ENCODE results near the gene DUSP3.

- TF ChIP-seq, protein P1, sequence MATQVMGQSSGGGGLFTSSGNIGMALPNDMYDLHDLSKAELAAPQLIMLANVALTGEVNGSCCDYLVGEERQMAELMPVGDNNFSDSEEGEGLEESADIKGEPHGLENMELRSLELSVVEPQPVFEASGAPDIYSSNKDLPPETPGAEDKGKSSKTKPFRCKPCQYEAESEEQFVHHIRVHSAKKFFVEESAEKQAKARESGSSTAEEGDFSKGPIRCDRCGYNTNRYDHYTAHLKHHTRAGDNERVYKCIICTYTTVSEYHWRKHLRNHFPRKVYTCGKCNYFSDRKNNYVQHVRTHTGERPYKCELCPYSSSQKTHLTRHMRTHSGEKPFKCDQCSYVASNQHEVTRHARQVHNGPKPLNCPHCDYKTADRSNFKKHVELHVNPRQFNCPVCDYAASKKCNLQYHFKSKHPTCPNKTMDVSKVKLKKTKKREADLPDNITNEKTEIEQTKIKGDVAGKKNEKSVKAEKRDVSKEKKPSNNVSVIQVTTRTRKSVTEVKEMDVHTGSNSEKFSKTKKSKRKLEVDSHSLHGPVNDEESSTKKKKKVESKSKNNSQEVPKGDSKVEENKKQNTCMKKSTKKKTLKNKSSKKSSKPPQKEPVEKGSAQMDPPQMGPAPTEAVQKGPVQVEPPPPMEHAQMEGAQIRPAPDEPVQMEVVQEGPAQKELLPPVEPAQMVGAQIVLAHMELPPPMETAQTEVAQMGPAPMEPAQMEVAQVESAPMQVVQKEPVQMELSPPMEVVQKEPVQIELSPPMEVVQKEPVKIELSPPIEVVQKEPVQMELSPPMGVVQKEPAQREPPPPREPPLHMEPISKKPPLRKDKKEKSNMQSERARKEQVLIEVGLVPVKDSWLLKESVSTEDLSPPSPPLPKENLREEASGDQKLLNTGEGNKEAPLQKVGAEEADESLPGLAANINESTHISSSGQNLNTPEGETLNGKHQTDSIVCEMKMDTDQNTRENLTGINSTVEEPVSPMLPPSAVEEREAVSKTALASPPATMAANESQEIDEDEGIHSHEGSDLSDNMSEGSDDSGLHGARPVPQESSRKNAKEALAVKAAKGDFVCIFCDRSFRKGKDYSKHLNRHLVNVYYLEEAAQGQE (IDR thresholded peaks at IDR 0.05; ENCODE audit: insufficient replicate concordance, low read depth), result no peak
- TF ChIP-seq CTCF (IDR thresholded peaks at IDR 0.05; ENCODE audit: insufficient read depth, low read length), result no peak
- TF ChIP-seq POLR2AphosphoS5 (IDR thresholded peaks at IDR 0.05; ENCODE audit: low read depth), result no peak
- TF ChIP-seq GABPA (IDR thresholded peaks at IDR 0.05; ENCODE audit: low read depth), result no peak
- no peak for TF ChIP-seq SPI1 (IDR thresholded peaks at IDR 0.05; ENCODE audit: borderline replicate concordance, low read depth)
Observed at GRCh38 chr17:43756201-43756600, 22.6 kb downstream of the DUSP3 start.

Measured in HL-60 (cell line).